Peyer's patch (tissue), 4 donors: ENCODE results near the gene HYAL4.
"Not testable (repeated sequence)": the region's sequence is repeated elsewhere in the genome, so short reads cannot be mapped to it uniquely, and the experiment has no call there.

Experiments used
- POLR2A ChIP-seq, 2 donors: fragments of 450-650 bp; IDR thresholded peaks; one replicate each; pipeline ENCODE4 v1.5.1; 2017; ENCODE audit warnings: antibody characterized with exemption in 2 of 2, mild to moderate bottlenecking in 2 of 2, moderate library complexity in 2 of 2
- TF ChIP-seq, protein P1 (sequence below), 6 experiments: fragments of 450-650 bp in 4 of 6; fragments of 200-600 bp in 2 of 6; sonication (generic) in 1 of 6; IDR thresholded peaks; one replicate each; pipeline ENCODE4 v1.5.1; 2017 to 2019; ENCODE audit warnings: antibody characterized with exemption in 6 of 6, mild to moderate bottlenecking in 3 of 6, moderate library complexity in 1 of 6

DNA sequence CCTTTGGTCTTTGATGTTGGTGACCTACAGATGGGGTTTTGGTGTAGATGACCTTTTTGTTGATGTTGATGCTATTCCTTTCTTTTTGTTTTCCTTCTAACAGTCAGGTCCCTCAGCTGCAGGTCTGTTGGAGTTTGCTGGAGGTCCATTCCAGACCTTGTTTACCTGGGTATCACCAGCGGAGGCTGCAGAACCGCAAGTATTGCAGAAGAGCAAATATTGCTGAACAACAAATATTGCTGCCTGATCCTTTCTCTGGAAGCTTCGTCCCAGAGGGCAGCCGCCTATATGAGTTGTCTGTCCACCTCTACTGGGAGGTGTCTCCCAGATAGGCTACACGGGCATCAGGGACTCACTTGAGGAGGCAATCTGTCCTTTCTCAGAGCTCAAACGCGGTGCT is 827 bp upstream of the HYAL4 start:
- TF ChIP-seq, protein P1, sequence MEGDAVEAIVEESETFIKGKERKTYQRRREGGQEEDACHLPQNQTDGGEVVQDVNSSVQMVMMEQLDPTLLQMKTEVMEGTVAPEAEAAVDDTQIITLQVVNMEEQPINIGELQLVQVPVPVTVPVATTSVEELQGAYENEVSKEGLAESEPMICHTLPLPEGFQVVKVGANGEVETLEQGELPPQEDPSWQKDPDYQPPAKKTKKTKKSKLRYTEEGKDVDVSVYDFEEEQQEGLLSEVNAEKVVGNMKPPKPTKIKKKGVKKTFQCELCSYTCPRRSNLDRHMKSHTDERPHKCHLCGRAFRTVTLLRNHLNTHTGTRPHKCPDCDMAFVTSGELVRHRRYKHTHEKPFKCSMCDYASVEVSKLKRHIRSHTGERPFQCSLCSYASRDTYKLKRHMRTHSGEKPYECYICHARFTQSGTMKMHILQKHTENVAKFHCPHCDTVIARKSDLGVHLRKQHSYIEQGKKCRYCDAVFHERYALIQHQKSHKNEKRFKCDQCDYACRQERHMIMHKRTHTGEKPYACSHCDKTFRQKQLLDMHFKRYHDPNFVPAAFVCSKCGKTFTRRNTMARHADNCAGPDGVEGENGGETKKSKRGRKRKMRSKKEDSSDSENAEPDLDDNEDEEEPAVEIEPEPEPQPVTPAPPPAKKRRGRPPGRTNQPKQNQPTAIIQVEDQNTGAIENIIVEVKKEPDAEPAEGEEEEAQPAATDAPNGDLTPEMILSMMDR (IDR thresholded peaks at IDR 0.05): not testable (repeated sequence)
- TF ChIP-seq POLR2A (IDR thresholded peaks at IDR 0.05): not testable (repeated sequence)
